ENCODE measurements around the gene ZHX3. TPM values are rescaled to one million over a fixed set of nuclear protein-coding genes. Genes with fewer than 3 reads are reported as not detected.

ZHX3 gene
- total and polyA plus RNA-seq, 2 of the 13 experiments (the other 11 are each of a cell fraction or from before 2014, with no cell fraction given): 8.4 to 11.7 TPM

- TF ChIP-seq NR1H2 (CRISPR knock-in tag; IDR thresholded peaks at IDR 0.05; ENCODE audit: borderline replicate concordance, low read depth): no peak
- TF ChIP-seq, protein P1, sequence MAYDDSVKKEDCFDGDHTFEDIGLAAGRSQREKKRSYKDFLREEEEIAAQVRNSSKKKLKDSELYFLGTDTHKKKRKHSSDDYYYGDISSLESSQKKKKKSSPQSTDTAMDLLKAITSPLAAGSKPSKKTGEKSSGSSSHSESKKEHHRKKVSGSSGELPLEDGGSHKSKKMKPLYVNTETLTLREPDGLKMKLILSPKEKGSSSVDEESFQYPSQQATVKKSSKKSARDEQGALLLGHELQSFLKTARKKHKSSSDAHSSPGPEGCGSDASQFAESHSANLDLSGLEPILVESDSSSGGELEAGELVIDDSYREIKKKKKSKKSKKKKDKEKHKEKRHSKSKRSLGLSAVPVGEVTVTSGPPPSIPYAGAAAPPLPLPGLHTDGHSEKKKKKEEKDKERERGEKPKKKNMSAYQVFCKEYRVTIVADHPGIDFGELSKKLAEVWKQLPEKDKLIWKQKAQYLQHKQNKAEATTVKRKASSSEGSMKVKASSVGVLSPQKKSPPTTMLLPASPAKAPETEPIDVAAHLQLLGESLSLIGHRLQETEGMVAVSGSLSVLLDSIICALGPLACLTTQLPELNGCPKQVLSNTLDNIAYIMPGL (CRISPR knock-in tag; IDR thresholded peaks at IDR 0.05; ENCODE audit: borderline replicate concordance in 1 of 2, low read depth in 1 of 2): peak in 1 of 2 experiments; percentile 68; a peak in 1 of 4 replicates
- TF ChIP-seq ZNF317 (CRISPR knock-in tag; IDR thresholded peaks at IDR 0.05): no peak
- TF ChIP-seq ZNF639 (CRISPR knock-in tag; conservative IDR thresholded peaks at IDR 0.05): 0 out of 2 replicates have a peak, but pooled peaks have one; percentile 39
- no peak for TF ChIP-seq ATM (IDR thresholded peaks at IDR 0.05; ENCODE audit: borderline replicate concordance)
- TF ChIP-seq SKI (IDR thresholded peaks at IDR 0.05; ENCODE audit: partially characterized antibody): no peak
- TF ChIP-seq ZNF530 (CRISPR knock-in tag; IDR thresholded peaks at IDR 0.05; ENCODE audit: low read depth): no peak
- TF ChIP-seq ZNF7 (CRISPR knock-in tag; IDR thresholded peaks at IDR 0.05): 0 out of 2 replicates have a peak, but pooled peaks have one; percentile 5
- TF ChIP-seq SIN3B (IDR thresholded peaks at IDR 0.05; ENCODE audit: low read length): 0 out of 2 replicates have a peak, but pooled peaks have one; percentile 18
- TF ChIP-seq TBP (CRISPR knock-in tag; IDR thresholded peaks at IDR 0.05): no peak
- TF ChIP-seq ZBTB8A (CRISPR knock-in tag; IDR thresholded peaks at IDR 0.05; ENCODE audit: borderline replicate concordance, low read depth): no peak
- peak; percentile 63; the same call in 1 of the 2 replicates for TF ChIP-seq PITX1 (CRISPR knock-in tag; IDR thresholded peaks at IDR 0.05)
- TF ChIP-seq ARID5B (CRISPR knock-in tag; IDR thresholded peaks at IDR 0.05): peak; percentile 49; the same call in 1 of the 2 replicates
- no peak for TF ChIP-seq ZBTB39 (CRISPR knock-in tag; IDR thresholded peaks at IDR 0.05)
- no peak; the same call in 1 of the 2 replicates for TF ChIP-seq ZNF782 (CRISPR knock-in tag; IDR thresholded peaks at IDR 0.05; ENCODE audit: borderline replicate concordance)
- no peak for TF ChIP-seq SNRNP70 (IDR thresholded peaks at IDR 0.05; ENCODE audit: low read depth, low read length)
- no peak for TF ChIP-seq JUND (CRISPR knock-in tag; IDR thresholded peaks at IDR 0.05)
- no peak for TF ChIP-seq NAIF1 (CRISPR knock-in tag; IDR thresholded peaks at IDR 0.05; ENCODE audit: borderline replicate concordance)
- 0 out of 2 replicates have a peak, but pooled peaks have one; percentile 45 for TF ChIP-seq ZNF790 (CRISPR knock-in tag; IDR thresholded peaks at IDR 0.05; ENCODE audit: borderline replicate concordance)
These were observed 657 bp downstream of the ZHX3 start (continued) for GRCh38 chr20:41316602-41317545.
